GM21737 (cell line): Measurements from ENCODE around the gene GLG1.
"Not testable (repeated sequence)": the region's sequence is repeated elsewhere in the genome, so short reads cannot be mapped to it uniquely, and the experiment has no call there.

Source experiments
- ATAC-seq: cut with Tn5 transposase; IDR thresholded peaks from one replicate; pipeline ENCODE4 v1.9.1; 2021; ENCODE audit warnings: mild to moderate bottlenecking, moderate library complexity; ENCODE audit not compliant: unreplicated experiment

Gene GLG1

DNA sequence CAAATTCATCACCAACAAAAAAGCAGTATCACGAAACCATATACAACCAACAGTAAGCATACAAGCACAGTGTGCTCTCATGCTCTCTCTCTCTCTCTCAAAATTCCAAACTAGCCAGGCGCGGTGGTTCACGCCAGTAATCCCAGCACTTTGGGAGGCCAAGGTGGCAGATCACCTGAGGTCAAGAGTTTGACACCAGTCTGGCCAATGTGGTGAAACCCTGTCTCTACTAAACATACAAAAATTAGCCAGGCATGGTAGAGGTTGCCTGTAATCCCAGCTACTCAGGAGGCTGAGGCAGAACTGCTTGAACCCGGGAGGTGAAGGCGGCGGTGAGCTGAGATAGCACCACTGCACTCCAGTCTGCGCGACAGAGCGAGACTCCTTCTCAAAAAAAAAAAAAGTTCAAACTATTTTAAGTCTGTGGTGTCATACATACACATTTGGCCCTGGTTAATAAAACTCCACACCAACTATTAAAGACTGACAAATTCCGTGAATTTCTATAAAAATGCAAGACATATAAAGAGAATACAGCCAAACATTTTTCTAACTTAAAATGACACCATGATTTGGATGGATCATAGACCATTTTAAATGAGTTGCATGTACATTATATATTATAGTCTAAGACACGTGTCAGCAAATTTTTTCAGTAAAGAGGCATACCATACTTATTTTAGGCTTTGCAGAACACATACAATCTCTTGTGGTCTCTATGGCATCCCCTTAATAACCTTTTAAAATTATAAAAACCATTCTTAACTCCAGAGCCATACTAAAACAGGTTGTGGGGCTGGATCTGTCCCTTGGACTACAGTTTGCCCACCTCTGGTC is 30.9 kb downstream of the GLG1 start:
- no peak for ATAC-seq

DNA sequence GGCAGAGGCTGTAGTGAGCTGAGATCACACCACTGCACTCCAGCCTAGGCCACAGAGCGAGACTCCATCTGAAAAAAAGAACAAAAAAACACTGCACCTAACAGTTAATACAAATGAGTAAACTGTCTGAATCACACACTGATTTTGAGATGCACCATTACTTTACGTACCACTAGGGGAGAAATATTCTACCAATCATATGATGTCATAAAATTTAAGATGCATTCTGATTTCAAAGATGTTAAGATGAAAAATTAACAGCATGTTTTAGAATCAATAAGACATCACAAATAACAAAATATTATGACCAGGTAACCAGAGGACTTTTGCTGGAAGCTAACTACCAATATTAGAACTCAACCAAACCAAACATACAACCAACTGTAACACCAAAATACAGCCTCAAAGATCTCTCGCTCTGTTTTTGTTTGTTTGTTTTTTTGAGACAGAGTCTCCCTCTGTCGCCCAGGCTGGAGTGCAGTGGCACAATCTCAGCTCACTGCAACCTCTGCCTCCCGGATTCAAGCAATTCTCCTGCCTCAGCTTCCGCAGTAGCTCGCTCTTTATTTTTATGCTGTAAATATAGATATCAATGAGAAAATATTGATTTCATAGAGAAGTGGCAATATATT is 31.6 kb downstream of the GLG1 start:
- ATAC-seq: no peak

DNA sequence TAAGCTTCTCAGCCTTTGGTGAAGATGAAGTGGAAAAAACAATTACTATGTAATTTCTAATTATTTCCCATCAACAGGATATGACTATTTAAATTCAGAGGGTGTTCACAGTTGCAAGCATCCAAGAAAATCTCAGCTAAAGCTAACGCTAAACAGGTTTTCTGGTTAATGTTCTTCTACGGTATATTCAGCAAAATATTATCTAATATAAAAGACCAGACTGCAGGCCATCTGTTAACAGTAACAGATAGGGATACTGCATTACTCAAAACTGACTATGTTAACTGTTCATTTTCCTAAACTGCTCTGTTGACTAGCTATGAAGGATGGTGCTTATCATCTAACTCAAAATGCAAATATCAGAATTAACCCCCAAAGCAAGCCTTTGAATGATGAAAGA is 32.8 kb downstream of the GLG1 start:
- no peak for ATAC-seq

DNA sequence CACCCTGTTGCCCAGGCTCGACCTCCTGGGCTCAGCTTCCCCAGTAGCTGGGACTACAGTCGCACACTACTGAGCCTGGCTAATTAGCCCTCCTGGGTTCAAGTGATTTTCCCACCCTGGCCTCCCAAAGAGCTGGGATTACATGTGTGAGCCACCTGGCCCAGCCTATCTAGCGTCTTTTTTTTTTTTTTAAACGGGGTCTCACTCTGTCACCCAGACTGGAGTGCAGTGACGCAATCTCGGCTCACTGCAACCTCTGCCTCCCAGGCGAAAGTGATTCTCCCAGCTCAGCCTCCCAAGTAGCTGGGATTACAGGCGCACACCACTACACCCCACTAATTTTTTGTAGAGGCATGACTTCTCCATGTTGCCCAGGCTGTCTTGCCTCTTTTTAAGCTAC is 33.3 kb downstream of the GLG1 start:
- no peak for ATAC-seq

DNA sequence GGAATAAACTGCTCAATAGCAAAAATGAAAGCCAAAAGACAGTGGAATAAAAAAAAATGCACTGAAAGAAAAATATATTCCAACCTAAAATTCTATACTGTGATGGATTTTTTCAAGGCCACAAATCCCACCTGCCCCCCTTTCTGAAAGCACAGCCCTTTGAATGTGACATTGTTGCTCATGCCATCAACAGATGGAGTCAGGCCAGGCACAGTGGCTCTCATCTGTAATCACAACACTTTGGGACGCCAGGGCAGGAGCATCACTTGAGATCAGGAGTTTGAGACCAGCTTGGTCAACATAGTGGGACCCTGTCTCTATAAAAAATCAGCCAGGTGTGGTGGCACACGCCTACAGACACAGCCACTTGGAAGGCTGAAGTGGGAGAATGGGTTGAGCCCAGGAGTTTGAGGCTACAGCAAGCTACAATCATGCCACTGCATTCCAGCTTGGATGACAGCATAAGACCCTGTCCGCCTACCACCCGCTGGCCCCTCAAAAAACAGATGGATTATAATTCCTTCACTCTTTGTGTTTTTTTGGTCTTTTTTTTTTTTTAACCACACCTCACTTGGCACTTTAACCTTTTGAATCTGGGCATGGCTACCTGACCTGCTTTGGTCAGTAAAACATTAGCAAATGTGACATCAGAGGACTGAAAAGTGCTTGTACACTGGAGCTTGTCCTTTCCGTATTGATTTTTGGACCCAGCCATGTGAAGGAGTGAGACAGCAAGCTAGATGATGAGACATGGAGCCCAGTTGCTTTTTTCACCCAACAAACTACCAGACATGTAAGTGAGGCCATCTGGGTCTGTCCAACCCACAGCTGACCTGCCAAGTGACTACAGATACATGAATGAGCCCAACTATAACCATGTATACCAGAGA is 36.3 kb downstream of the GLG1 start:
- ATAC-seq: no peak

DNA sequence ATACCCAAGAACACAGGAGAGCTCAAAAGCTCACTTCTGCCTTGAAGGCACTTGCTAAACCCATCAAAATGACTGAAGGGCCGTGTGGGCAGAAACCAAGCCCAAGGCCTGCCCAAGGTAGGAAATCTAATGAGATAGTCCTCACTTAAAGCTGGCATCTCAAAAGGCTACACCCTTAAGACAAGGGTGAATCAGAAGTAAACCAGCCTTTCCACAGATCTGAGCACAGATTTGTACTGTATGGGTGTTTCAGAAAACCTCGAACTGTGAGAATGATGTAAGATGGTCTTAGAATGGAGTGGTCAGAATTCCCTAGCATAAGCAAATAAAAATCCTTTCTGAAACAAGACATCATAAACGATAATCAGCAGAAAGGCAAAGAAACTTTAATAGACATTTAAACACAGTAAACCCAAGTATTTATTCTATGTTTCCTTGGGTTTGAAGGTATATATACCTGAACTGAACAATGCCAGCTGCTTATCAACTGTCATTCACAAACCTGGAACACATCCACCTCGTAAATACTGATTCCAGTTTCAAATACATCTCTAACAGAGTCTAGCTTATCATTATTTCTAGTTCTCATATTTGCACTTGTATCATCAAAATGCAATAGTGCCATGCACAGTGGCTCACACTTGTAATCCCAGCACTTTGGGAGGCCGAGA is 37.8 kb downstream of the GLG1 start:
- ATAC-seq: no peak

DNA sequence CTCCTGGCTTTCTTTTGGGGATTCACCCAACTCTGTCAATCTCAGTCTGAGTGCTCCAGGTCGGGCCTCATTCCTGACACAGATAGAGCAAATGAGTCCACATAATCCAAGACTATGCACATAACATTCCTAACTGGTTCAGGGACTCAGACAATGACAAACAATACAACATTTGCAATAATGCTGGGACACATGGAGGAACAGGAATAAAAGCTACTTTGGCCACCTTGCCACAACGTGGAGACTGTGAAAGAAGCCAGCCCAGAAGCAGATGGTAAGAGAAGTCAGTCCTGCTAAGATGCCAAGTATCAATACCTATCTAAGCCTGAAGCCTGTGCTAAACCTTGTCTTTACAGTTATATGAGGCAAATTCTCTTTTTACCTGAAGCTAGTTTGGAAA is 39.0 kb downstream of the GLG1 start:
- ATAC-seq: no peak

DNA sequence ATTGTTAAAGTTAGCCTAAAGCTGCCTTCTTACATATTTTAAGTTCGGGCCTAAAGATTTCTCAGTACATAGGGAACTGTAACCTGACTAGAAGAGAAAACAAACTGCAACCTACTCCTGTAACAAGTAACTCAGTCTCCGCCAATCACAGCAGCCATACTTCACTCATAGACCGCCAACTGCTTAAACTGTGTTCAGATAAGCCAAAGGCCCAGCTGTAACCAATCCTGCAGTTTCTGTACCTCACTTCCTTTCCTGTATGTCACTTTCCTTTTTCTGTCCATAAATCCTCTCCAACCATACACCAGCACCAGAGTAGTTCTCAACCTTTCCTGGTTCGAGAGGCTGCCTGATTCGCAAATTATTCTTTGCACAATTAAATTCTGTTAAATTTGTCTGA is 41.5 kb downstream of the GLG1 start:
- no peak for ATAC-seq

DNA sequence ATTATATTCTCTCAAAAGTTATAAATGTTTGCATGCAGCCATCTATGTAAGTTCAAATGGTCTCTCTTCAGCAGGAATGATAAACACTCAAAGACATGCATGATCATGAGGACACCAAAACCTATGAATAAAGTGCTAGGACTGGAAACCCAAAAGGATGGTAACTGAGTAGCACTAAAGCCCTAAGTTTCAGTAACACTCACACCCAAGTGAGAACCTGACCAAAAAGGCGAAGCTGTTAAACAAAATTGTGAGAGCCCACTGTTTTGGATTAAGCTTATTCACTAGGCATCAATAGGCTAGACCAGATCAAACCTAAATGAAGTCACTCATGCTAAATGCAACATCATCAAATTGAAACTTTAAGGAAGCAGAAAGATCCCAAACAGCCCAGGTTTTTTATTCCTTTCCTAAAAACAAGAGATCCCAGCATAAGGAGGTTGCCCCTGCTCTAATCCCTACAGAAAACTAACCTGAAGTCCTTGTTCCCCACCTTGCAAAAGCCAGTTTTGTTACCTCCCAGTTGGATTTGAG is 42.4 kb downstream of the GLG1 start:
- ATAC-seq: no peak

DNA sequence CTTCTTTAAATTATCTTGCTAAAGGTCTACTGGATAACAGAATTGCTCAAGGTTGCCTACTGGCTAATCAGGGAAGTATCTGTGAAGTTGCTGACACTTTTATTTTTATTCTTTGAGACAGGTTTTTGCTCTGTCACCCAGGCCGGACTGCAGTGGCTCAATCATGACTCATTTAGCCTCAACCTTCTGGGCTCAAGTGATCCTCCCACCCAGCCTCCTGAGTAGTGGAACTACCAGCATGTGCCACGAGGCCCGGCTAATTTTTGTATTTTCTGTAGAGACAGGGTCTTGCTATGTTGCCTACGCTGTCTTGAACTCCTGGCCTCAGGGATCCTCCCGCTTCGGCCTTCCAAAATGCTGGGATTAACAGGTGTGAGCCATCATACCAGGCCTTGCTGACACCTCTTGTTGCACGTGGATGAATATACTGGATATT is 43.1 kb downstream of the GLG1 start:
- no peak for ATAC-seq

DNA sequence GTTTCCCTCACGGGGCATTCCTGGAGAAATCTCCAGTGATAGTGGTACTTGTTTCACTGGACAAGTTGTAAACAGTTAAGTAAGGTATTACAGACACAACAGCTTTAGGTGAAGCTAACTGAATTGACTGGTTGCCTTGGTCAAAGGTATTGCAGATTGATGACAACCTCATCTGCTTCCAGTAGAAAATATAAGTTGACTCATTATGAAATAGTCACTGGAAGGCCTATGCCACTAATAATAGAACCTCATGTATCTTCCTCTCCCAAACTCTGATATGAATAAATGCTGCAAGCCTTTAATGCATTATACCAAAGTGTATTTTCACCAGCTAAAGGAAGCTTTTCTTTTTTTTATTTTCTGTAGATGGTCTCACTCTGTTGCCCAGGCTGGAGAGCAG is 44.8 kb downstream of the GLG1 start:
- no peak for ATAC-seq

DNA sequence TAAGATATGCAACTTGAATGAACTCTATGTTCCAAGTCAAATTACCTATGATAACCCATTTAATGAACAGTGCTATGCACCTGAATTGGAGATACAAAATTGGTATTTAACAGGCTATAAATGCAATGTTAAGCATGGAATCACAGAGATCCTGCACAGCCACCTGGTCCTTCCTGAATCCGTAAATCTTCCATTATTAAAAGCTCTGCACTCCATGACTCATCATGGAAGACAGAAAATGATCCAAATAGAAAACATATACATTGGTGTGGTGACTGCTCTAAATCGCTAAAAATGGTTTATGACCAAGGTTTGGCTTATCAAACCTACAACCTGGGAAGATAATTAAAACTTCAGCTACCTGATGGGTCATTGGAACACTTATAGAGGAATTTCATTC is 45.3 kb downstream of the GLG1 start:
- ATAC-seq: no peak

DNA sequence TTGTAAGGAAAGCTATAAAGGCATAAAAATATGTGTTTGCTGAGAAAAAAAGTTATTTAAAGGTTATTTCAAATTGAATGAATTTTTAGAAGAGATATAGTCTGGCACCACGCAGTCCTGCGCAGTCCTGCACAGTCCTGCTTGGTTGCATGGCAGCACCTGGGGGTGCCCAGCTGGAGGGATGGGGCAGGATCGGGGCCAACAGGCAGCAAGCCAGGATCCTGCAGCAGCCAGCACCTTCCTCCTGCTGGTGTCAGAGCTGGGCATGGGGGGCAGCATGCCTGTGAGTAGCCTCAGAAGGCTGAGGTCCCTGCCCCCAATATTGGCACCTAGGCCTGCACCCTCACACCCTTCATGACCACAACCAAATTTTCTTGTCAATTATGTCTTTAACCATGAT is 46.0 kb downstream of the GLG1 start:
- ATAC-seq: no peak

DNA sequence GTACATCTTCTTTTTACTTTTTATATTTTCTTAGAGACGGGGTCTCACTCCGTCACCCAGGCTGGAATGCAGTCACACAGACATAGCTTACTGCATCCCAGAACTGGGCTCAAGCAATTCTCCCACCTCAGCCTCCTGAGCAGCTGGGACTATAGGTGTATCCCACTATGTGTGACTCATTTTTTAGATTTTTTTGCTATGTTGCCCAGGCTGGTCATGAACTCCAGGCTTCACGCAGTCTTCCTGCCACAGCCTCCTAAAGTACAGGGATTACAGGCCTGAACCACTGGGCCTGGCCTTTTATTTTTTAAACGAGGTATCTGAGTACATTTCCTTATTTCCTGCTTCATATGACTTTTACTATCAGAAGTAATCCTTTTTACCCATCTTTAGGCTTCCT is 48.0 kb downstream of the GLG1 start:
- ATAC-seq: no peak

DNA sequence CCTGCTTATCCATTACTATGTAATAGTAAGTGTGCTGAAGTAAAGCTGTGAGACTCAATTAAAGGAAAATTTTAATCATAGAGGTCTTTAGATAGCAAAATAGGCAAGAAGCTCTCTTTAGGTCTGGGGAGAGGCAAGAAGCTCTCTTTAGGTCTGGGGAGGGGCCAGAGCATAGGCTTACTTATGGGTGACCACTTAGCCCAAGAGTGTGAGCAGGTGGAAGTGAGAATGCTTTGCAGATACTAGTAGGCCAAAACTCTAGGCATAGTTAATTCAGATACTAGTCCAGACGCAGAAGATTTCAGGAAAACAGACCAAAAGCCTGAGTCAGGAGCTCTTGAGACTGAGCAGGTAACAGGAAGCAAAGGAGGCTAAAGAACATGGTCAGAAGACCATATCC is 49.6 kb downstream of the GLG1 start:
- ATAC-seq: no peak

DNA sequence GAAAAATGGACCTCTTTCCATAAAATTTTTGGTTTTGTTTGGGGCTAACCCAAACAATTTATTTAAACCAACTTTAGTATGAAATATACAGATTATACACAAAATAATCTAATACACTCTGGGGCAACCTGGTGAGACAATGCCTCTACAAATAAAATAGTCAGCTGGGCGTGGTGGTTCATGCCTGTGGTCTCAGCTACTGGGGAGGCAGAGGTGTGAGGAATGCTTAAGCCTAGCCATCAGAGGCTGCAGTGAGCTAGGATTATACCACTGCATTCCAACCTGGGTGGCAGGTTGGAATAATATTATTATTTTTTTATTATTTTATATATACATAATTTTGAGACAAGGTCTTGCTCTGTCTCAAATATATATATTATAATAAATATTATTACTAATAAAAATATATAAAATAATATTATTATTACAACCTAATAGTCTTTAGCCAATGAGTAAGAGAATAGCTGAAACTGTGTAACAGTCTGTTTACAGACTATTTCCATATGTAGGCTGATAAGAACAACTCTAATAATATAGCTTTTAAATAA is 50.5 kb downstream of the GLG1 start:
- no peak for ATAC-seq

DNA sequence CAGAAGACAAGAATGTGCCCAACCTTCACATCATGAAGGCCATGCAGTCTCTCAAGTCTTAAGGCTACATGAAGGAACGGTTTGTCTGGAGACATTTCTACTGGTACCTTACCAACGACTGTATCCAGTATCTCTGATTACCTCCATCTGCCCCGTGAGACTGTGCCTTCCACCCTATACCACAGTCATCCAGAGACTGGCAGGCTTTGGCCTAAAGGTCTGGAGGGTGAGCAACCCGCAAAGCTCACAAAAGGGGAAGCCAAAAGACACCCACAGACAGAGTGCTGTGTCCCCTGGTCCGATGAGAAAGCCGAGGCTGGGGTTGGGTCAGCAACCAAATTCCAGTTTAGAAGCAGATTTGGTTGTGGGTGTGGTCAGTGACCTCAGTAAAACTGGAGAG is 54.6 kb downstream of the GLG1 start:
- ATAC-seq: not testable (repeated sequence)

DNA sequence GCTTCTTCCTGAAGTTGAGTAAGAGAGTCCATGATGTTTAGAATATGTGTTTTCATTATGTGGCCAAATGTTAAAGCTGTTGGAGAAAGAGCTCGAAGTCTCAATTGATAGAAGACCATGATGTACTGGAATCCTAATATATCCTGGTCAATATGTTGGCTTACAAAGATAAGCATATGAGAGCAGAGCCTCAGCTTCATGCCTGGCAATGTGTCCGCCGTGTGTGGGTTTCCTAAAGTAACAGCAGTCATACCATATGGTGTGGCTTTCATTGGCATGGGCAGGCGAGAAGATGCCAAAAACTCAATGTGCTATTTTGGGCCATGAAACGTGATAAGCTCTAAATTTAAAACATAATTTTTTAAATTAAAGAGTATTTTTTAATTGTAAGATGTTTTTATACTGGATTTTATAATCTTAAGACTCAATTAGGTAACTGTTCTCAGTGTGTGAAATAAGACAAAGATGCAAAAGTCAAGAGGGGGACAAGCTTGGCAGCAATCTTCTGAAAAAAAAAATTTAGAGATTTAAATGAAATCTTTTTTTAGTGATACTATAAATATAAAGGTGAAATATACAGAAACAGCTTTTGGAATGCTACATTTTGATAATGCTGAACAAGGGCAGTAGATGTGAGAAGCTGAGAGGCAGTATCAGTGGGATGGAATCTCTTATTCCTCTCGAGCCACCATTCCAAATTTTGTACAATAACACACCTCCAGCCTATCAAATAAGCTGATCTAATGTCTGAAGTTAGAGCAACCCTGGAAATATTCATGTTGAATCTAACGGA is 56.5 kb downstream of the GLG1 start:
- ATAC-seq: not testable (repeated sequence)

DNA sequence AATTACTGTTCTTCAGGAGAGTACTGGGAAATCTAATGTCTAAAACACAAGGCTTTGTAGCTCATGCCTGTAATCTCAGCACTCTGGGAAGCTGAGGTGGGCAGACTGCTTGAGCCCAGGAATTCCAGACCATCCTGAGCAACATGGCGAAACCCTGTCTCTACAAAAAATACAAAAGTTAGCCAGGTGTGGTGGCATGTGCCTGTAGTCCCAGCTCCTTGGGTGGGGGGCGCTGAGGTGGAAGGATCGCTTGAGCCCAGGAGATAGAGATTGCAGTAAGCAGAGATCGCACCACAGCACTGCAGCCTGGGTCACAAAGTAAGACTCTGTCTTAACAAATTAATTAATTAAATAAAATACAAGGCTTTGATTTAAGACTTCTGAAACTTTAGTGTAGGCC is 60.8 kb downstream of the GLG1 start:
- not testable (repeated sequence) for ATAC-seq
